GM19468 (cell line): ENCODE results near the gene SLC17A9.

ENCODE experiments used
- ATAC-seq: cut with Tn5 transposase; IDR thresholded peaks from one replicate; pipeline ENCODE4 v1.9.1; 2021; ENCODE audit warnings: mild to moderate bottlenecking, moderate library complexity, moderate number of reproducible peaks; ENCODE audit not compliant: unreplicated experiment; ENCODE audit errors: extremely low read depth

Gene SLC17A9, protein sequence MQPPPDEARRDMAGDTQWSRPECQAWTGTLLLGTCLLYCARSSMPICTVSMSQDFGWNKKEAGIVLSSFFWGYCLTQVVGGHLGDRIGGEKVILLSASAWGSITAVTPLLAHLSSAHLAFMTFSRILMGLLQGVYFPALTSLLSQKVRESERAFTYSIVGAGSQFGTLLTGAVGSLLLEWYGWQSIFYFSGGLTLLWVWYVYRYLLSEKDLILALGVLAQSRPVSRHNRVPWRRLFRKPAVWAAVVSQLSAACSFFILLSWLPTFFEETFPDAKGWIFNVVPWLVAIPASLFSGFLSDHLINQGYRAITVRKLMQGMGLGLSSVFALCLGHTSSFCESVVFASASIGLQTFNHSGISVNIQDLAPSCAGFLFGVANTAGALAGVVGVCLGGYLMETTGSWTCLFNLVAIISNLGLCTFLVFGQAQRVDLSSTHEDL

GRCh38 chr20:62952373-62952967 is at the start of gene SLC17A9:
SLC17A9 (plus strand) TSS chr20:62952709; CDS start chr20:62952831, 122 bp downstream.
- no peak for ATAC-seq

GRCh38 chr20:62902926-62903615 is 49.4 kb upstream of the SLC17A9 start:
- no peak for ATAC-seq

GRCh38 chr20:62905536-62906117 is 46.9 kb upstream of the SLC17A9 start:
- ATAC-seq = no peak

GRCh38 chr20:62906209-62906608 is 46.3 kb upstream of the SLC17A9 start:
- no peak for ATAC-seq

GRCh38 chr20:62906647-62907375 is 45.7 kb upstream of the SLC17A9 start:
- ATAC-seq = no peak

GRCh38 chr20:62907384-62908317 is 44.9 kb upstream of the SLC17A9 start:
- ATAC-seq = no peak

DNA sequence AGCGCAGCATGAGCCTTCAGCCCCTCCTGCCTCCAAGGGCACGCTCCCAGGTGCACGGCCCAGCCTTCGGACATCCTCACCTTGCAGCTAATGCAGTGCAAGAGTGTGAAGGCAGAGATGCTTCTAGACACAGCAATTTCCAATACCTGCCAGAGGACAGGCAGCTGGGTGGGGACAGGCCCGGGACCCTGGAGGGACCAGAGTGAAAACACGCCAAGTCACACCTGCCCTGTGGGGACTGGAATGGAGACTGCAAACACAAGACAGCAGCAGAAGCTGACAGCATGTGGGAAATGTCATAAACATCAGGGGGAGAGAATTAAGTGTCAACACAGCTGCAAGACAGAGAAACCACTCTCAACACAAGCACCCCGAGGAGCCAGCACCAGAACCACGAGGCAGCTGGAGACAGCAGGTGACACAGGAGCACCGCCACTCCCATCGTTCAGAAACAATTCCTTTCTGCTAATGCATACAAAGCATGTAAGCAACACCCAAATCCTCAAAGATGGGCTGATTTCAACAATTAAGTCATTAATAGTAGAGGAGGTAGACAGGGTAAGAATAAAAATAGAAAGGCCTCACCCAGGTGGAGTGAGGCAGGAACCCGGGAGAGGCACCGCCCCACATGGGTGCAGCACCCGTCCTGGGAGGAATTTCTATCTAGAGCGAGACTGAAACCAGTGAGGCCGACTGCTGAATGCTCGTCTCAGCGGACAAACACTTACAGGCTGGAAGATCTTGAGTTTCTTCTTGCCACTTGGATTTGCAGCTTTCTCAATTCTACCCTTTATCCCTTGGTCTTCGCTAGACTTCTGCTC is 43.3 kb upstream of the SLC17A9 start:
- ATAC-seq = no peak

GRCh38 chr20:62910217-62910766 is 42.2 kb upstream of the SLC17A9 start:
- ATAC-seq = no peak

DNA sequence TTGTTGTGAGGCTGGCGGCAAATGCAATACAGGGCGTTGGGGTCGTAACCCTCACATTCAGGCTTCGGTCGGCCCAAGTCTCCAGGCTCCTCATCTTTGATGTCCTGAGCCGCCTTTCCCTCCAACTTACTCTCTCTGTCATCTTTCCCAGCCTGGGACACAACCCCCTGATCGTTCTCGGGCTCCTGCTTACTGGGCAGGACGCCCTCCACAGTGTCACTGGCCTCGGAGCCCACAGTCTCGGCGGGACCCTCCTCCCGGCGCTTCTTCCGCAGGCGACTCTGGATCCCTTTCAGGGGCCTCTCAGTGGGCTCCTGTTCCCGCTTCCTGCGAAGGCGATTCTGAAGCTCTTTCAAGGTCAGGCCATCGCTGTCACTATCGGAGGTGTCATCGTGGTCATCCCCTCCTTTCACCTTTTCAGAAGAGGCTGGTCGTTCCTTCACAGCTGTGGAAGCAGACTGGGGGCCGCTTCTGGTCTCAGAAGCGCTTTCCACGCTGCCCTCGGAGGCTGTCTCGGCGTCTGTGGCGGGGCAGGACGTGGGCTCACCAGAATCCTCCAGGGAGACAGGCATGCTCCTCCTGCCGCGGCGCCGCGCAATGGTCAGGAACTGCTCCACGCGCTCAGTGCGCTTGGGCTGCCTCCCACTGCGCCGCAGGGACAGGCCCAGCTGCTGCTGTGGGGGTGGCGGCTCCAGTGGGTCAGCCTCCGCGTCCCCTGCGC is 41.6 kb upstream of the SLC17A9 start:
- no peak for ATAC-seq

DNA sequence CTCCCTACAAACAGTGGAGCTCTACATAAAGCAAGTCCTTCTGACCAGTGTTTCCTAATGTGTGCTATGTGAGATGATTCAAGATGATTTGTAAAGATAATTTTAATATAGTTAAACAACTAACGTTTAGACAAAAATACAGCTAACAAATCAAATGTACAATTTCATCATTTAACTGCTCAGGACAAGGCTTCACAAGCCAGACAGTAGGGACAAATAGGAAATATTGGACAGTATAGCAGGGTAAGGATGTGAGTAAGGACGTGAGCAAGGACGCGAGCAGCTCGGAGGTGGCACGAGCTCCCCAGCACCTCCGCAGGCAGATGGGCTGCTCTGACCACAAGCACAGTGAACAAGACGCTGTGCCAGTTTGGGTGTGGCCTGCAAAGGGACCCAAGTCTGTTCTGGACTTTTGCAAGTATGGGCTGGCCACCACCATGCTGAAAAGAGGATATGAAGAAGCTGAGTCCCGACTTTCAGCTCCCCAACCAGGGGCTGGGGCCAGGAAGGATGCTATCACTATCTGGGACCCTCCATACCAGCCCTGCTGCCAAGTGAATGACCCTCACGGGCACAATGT is 40.7 kb upstream of the SLC17A9 start:
- no peak for ATAC-seq

GRCh38 chr20:62913043-62913630 is 39.4 kb upstream of the SLC17A9 start:
- no peak for ATAC-seq

GRCh38 chr20:62914436-62914835 is 38.1 kb upstream of the SLC17A9 start:
- no peak for ATAC-seq

- no peak for ATAC-seq
Measured at GRCh38 chr20:62914970-62915457, 37.5 kb upstream of the SLC17A9 start.

GRCh38 chr20:62916703-62917476 is 35.6 kb upstream of the SLC17A9 start:
- ATAC-seq = no peak

DNA sequence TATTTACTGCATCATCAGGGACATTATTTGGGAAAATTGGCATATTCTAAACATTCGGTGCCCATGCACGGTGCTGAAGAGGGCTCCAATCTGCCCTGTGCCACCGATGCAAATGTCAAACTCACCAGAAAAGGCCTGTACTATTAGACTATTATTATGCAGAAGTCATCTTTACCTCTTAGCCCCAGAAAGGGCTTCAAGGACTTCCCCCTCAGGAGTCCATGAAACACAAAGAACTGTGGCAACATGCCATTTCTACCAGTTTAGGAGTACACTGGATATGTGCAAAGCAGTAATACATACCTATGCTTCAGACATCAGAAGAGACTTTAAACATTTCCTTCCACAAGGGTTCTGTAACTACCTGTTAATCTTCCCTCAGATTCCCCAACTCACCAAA is 34.8 kb upstream of the SLC17A9 start:
- ATAC-seq = no peak

DNA sequence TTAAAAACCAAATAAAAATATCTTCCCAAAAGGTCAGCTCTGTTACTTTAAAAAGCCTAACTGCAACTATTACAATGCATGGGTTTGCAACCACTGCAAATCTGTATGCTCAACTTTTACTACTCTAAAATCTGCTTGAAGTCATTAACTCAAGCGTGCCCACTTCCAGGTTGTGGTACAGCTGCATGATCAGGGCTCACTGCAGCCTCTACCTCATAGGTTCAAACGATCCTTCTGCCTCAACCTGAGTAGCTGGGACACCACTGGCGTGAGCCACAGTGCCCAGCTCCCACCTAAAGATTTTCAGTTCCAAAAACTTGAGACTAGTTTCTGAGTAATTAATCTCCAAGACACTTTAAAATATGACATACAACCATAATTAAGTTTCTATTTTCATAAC is 34.4 kb upstream of the SLC17A9 start:
- no peak for ATAC-seq
